ENCODE measurements around the gene SLC12A9.
"Not testable (repeated sequence)": the region's sequence is repeated elsewhere in the genome, so short reads cannot be mapped to it uniquely, and the experiment has no call there.

The SLC12A9 gene, protein sequence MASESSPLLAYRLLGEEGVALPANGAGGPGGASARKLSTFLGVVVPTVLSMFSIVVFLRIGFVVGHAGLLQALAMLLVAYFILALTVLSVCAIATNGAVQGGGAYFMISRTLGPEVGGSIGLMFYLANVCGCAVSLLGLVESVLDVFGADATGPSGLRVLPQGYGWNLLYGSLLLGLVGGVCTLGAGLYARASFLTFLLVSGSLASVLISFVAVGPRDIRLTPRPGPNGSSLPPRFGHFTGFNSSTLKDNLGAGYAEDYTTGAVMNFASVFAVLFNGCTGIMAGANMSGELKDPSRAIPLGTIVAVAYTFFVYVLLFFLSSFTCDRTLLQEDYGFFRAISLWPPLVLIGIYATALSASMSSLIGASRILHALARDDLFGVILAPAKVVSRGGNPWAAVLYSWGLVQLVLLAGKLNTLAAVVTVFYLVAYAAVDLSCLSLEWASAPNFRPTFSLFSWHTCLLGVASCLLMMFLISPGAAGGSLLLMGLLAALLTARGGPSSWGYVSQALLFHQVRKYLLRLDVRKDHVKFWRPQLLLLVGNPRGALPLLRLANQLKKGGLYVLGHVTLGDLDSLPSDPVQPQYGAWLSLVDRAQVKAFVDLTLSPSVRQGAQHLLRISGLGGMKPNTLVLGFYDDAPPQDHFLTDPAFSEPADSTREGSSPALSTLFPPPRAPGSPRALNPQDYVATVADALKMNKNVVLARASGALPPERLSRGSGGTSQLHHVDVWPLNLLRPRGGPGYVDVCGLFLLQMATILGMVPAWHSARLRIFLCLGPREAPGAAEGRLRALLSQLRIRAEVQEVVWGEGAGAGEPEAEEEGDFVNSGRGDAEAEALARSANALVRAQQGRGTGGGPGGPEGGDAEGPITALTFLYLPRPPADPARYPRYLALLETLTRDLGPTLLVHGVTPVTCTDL

DNA sequence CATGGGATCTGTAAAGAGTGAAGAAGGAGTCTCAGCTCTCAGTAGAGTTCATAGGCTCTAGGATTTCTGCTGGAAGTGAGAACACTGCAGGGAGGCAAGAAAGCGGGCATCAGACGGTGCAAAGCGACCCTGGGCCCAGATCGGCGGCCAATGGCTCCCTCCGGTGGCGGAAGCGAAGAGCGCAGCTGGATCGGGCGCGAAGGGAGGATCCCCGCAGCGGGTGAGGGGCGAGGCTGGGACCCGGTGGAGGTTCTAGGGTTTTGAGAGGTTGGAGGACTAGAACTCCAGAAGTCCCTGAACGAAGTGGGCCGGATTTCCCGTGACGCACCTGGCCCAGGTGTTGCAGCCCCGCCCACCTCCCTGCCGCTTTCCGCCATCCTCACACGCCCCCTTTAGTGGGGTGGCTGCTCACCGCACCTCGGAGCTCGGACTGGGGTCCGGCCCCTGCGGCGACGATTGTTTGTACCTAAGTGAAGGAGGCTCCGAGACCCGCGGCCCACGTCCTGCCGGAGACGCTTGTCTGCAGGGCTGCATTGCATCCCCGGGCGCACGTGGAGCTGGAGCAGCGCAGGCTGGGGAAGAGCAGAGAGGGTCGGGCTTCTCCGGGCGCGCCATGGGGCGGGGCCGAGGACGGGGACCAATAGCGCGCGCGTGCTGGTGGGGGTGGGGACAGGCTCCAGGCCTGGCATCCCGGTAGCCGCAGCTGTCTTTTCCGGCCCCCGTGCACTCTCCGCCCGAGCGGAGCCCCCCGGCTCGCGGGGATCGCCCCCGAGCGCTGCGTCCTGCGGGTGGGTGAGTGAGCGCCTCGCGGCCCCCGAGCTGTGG, at the start of gene SLC12A9:
SLC12A9 (plus strand) TSS at position 666 of the 825 bp plus-strand sequence. CDS start 1,485 bp downstream, outside the sequence.
- peak; percentile 94 for DNase-seq (ENCODE audit: low read depth, low spot score)

DNA sequence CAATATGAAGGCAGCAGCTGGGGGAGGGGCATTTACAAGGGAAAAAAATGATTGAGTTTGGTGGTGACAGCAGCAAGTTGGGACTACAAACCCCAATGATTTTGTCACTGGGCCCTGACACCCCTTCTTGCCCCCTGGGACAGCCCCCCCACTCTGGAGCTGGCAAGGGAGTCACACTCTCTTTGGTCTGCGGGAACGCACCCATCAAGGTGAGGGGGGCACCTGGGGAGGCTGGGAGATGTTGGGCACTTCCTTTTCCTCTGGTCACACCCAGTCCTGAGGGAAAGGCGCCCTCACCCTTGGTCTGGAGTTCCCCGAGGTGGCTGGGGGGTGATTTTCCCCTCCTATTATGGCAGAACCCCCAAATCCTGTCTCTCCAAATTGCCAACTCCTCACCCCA, 49.6 kb upstream of the SLC12A9 start:
- DNase-seq (ENCODE audit: low read depth, low spot score) = no peak

DNA sequence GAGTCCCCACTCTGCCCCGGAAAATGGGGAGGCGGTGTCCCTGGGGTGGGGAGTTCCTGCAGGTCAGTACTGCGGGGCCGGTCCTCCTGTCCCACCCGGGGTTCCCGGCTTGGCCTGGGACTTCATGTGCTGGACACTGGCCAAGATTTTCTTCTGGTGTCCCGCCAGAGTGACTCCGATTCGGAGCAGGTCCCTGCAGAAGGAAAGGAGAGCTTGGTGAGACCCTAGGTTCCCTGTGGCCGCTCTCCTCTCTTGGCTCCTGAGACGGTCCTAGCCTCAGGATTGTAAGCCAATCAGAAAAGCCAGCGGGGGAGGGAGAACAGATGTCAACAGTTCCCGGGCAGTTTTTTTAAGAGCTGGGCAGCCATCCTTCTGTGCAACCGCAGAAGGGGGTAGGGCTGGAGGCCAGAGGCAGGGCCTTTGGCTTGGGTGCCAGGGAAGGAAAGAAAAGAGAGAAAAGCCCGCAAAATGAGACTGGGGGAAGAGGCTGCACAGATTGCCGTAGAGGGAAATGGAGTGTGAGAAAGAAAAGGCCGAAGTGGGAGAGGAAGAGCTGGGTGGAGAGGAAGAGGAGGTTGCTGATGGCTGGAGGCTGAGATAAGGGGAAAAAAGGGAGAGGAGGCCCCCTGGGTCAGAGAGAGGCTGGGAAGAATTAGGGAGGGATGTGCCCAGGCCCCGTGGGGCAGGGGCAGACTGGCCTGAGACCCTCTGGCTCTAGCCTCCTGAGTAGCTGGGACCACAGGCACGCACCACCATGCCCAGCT, 48.9 kb upstream of the SLC12A9 start:
- peak; percentile 86 for DNase-seq (ENCODE audit: low read depth, low spot score)

DNA sequence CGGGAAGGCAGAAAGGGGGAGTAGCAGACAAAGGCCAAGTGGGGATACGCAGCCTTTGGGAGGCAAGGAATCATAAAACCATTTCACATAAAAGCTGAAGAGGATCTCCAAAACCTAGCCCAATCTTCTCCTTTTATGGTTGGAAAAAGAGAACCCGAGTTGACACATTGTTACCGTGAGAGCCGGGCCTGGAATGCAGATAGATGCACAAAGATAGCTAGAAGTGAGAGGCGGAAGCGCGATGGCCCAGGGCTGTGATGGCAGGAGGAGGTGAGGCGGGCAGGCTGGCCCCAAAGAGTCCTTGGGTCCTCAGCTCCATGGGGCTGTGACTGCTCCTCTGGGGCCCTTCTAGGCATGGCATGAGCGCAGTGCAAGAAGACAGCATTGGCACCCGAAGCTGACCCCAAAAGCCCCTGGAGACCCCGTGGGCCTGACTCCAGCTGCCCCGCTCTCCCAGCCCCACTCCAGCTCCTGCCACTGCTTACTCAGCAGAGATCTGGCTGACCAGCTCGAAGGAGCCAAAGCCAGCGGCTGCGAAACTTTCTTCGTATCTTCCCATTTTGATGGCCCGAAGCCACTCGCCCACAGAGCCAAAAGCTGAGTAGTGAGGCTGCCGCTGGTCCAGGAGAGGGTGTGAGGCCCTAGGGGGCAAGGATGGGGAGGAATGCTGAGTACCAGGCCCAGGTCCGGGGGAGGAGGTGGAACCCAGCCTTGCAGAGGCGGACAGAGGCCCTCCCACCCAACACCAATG, 47.7 kb upstream of the SLC12A9 start:
- DNase-seq (ENCODE audit: low read depth, low spot score) = no peak

DNA sequence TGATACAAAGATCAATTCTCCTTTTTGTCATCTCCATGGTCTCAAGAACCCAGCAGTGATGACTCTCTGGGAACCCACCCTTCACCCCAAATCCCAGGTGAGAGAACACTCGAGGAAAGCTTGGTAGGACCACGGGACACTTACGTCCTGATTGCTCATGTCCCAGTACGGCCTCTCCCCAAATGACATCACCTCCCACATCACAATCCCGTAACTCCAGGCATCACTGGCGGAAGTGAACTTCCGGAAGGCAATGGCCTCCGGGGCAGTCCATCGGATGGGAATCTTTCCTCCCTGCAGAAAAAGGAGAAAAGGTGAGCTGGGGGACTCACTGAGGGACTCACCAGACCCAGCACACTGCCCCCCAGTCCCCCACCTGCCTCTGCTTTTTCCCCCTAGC, 46.2 kb upstream of the SLC12A9 start:
- DNase-seq (ENCODE audit: low read depth, low spot score) = no peak

DNA sequence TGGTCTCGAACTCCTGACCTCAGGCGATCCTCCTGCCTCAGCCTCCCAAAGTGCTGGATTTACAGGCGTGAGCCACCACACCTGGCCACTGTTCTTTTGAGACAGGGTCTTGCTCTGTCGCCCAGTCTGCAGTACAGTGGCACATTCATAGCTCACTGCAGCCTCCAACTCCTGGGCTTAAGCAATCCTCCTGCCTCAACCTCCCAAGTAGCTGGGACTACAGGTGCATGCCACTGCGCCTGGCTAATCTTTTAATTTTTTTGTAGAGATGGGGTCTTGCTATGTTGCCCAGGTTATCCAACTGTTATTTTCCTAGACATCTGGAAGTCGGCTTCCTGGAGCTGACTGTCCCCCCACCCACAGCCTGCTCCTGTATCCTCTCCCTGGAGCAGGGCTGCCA, 45.6 kb upstream of the SLC12A9 start:
- not testable (repeated sequence) for DNase-seq (ENCODE audit: low read depth, low spot score)

DNA sequence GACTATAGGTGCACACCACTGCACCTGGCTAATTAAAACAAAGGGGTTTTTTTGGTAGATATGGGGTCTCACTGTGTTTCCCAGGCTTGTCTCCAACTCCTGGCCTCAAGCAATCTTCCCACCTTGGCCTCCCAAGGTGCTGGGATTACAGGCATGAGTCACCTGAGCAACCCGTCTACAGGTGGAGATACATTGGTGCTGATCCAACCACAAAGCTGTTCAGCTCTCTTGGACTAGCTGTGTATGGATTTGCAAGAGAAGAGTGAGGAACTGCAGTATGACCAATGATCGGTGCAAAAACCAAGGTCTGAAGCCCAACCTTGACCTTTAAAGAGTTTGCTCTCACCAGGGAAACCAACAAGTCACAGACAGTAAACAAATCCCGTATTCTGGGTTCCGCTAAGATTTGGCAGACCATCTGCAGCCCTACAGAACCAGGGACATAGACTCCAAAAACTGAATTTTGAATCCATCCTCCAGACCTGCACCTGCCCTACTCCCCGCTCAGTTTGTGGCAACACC, 44.1 kb upstream of the SLC12A9 start:
- DNase-seq (ENCODE audit: low read depth, low spot score) = no peak

DNA sequence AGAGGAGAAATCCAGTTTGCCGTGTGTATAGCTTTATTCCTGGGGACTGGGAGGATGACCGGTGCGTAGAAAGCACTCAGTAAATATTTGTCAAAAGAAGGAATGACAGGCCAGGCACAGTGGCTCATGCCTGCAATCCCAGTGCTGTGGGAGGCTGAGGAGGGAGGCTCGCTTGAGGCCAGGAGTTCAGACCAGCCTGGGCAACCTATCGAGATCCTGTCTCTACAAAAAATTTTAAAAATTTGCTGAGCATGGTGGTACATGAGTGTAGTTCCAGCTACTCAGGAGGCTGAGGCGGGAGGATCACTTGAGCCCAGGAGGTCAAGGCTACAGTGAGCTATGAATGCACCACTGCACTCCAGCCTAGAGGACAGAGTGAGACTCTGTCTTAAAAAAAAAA, 41.0 kb upstream of the SLC12A9 start:
- DNase-seq (ENCODE audit: low read depth, low spot score) = no peak

DNA sequence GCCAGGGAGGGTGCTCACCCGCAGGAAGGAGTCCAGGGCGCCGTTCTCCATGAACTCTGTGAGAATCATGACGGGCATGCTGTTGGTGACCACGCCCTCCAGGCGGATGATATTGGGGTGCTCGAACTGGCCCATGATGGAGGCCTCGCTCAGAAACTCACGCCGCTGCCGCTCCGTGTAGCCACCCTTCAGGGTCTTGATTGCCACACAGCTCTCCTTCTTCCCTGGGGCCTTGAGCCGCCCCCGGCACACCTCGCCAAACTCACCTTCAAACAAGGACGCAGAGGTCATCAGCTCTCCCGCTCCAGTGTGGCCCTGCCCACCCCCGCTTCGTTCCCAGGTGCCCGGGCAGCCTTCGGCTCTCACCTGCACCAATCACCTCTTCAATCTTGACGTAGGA, 39.8 kb upstream of the SLC12A9 start:
- no peak for DNase-seq (ENCODE audit: low read depth, low spot score)

DNA sequence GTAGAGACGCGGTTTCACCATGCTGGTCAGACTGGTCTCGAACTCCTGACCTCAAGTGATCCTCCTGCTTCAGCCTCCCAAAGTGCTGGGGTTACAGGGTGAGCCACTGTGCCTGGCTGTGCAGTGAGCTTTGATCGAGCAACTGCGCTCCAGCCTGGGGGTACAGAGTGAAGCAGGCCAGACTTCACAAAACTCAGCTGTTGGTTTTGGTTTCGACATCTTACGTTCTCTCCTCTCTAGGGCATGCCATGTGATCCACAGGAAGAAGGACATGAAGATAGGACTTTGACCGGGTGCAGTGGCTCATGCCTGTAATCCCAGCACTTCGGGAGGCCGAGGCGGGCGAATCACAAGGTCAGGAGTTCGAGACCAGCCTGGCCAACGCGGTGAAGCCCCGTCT, 36.0 kb upstream of the SLC12A9 start:
- not testable (repeated sequence) for DNase-seq (ENCODE audit: low read depth, low spot score)

DNA sequence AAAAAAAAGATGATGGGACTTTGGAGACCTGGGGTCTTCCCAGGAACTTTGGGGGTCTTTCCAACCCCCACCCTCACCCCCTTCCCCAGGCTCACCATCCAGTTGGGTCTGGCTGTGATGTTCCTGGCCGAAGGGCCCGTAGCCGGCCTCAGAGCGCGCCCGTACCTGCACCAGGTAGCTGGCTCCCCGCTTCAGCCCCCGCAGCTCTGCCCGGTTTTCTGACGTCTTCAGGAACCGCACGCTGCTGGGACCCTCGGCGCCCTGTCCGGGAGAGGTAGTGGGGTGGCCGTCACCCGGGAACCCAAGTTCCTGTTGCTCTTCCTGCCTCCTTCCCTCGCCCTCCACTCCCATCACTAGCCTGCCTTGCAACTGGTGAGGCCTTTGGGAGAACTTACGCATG, 35.4 kb upstream of the SLC12A9 start:
- no peak for DNase-seq (ENCODE audit: low read depth, low spot score)

DNA sequence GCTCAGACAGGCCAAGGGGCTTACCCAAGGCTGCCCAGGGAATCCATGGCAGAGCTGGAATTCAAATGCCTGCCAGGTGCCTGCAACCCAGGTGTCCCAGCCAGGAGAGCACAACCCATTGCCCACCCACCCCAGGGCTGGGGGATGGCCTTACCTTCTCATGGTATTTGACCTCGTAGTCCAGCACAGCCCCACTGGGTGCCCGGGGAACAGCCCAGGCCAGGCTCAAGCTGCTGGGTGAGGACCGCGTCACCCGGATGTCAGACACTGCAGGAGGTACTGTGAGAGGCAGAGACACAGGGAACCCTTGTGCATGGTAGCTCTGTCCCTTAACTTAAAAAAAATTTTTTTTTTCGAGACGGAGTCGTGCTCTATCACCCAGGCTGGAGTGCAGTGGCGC, 34.1 kb upstream of the SLC12A9 start:
- no peak for DNase-seq (ENCODE audit: low read depth, low spot score)

DNA sequence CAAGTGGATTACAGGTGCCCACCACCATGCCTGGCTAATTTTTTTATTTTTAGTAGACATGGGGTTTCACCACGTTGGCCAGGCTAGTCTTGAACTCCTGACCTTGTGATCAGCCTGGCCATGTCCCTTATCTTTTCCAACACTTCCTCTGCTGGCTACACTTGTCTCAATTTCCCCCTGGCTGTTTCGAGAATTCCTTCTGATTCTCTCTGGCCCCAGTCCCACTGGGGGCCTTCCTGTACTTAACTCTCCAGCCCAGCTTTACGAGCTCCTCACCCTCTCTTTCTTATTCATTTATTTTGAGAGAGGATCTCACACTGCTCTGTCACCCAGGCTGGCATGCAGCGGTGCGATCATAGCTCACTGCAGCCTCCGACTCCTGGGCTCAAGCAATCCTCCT, 33.7 kb upstream of the SLC12A9 start:
- no peak for DNase-seq (ENCODE audit: low read depth, low spot score)

DNA sequence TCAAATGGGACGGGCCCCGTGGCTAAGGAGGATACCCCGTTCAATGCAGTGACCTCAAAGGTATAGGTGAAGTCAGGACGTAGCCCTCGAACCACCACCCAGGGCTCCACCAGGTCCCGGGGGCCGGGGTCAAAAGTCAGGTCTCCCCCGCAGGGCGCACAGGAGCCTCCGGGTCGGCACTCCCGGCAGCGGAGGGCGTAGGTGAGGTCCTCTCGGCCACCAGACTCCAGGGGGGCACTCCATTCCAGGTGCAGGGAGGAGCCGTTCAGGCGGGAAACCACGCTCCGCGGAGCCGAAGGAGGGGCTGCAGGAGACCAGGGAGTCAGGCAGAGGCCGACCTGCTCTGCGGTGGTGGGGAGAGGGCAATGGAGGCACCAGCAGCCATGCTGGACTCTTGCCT, 32.9 kb upstream of the SLC12A9 start:
- DNase-seq (ENCODE audit: low read depth, low spot score) = no peak

DNA sequence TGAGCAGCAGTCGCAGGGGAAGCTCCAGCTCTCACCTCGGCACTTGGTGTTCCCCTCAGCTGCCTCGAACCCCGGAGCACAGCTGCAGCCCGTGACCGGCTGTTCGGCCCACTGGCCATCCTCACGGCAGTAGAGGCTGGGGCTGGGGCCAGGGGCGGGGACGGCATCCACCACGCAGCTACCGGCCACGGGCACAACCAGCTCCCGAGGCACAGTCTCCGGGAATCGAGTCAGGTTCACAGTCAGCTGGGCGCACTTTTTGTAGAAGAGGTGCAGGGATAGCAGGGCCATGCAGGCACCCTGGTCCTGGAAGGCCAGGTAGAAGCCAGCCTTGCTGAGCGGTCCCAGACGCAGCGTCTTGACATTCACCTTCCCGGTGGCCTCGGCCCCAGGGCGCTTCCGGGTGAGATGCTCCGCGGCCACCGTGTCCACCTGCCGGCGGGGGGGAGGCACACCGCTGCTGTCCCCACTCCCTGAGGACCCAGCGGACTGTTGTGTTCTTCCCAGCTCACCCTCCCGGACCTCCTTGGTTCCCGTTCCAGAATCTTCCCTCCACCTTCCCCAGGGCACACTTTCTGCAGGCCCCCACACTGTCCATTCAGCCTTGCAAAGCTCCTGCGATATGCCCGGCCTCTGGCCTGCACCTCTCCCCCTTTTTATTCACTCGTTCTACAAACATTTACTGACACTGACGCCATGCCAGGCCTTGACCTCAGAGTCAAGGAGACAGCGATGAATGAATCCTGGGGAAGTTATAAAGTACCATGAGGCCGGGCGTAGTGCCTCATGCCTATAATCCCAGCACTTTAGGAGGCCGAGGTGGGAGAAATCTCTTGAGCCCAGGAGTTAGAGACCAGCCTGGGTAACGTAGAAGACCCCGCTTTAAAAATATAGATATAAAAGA, 30.0 kb upstream of the SLC12A9 start:
- DNase-seq (ENCODE audit: low read depth, low spot score) = no peak

DNA sequence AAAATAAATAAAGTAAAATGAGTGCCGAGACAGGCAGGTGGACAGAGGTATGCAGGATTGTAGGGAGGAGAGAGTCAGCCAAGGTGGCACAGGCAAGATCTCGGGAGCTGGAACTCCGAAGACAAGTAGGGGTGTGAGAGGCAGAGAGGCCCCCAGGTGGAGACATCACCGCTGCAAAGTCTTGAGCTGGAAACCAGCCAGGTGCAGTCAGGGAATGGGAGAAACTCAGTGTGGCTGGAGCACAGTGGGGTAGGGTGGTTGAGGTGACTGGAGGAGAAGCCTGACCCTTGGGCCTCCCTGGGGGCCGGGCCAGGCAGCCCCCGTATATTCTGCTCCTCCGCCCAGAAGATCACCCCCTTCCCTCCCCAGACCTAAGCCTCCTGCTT, 29.4 kb upstream of the SLC12A9 start:
- DNase-seq (ENCODE audit: low read depth, low spot score) = no peak

DNA sequence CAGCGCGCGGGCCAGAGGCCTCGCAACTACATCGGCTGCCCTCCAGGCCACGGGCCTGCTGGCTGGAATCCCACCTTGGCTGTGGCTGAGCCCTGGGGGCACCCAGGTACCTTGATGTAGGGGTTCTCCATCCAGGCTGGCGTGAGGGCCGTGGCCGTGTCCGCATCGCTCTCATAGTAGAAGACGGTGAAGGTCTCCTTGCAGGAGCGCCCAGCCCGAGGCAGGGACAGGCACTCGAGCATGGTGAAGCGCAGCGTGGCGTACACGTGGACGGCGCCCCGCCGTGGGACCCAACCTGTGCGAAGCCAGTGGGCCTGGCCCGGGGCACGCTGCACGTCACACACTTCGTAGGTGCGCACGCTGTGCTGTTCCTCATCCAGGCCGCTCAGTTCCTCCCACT, 29.0 kb upstream of the SLC12A9 start:
- no peak for DNase-seq (ENCODE audit: low read depth, low spot score)

DNA sequence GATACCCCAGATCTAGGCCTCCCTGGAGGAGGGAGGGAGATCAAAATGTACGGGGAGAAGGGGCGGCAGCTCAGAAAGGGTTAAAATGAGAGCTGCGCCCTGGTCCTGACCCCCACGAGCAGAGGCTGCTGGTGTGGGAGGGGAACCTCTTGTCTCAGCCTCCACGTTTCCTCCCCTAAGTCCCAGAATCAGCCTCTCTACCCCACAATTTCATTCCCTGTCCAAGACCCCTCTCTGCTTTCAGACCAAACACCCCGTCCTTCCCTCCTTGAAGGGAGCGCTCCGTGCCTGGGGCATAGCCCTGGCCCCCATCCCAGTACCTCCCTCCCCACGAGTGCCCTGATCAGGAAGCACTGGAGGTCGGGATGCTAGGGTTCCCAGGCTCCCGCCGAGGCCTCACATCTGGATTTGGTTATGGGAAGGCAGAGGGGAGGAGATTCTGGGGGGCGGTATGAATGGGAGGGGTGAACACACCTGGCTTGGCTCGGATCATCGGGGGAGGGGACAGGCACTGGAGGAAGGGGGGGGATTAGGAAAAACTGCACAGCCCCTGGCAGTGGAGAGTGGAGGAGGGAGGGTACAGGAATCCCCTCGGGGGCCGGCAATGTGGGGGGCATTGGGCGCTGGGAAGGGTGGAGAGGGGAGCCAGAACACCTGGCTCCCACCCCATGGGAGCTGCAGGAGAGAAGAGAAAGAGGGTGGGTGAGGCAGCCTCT, 27.9 kb upstream of the SLC12A9 start:
- DNase-seq (ENCODE audit: low read depth, low spot score) = no peak
